ENCODE data around the gene HSH2D.

GRCh38 chr19:16160445-16160942, 17.0 kb downstream of the HSH2D start:
- TF ChIP-seq POLR2A (IDR thresholded peaks at IDR 0.05) (no peak), CTCF (IDR thresholded peaks at IDR 0.05) (no peak), EP300 (IDR thresholded peaks at IDR 0.05) (no peak)

All from suprapubic skin (tissue), 3 donors.